HCT116 (cell line): ENCODE measurements around the gene ANKLE1. TPM values are rescaled to one million over a fixed set of nuclear protein-coding genes. Genes with fewer than 3 reads are reported as not detected.

Experiments used
- ATAC-seq: fragments of 200-7000 bp; cut with Tn5 transposase; 2 replicates; pipeline ENCODE4 v1.9.1; 2020; ENCODE audit warnings: mild to moderate bottlenecking, moderate library complexity
- BruUV-seq: library from RNA; stranded (reverse); fragments of 400-500 nt; replicated peaks from 2 replicates; lab custom pipeline; 2021; lab: Mats Ljungman, UMichigan
- CTCF ChIA-PET: fragments of 300-600 bp; sonication (Branson Sonifier 250); formaldehyde crosslinking; loops from one replicate; lab custom pipeline; 2021; ENCODE audit warnings: antibody characterized with exemption; lab: Charles Lee
- POLR2A ChIA-PET: fragments of 300-600, 350-600 bp; sonication (Branson Sonifier 250); formaldehyde crosslinking; loops from one replicate; lab custom pipeline; 2021; ENCODE audit warnings: antibody characterized with exemption; lab: Charles Lee
- RAD21 ChIA-PET, 2 experiments: fragments of 300-600 bp; sonication (Branson Sonifier 250); formaldehyde crosslinking; loops; one replicate each; lab custom pipeline; 2023; ENCODE audit warnings: low total read pairs in 2 of 2; ENCODE audit not compliant: uncharacterized antibody in 2 of 2, unreplicated experiment in 2 of 2, low non-redundant PET in 1 of 2; lab: Charles Lee
- DNase-seq: peaks from one replicate; pipeline ENCODE4 v3.0.0-alpha.2; 2010; ENCODE audit warnings: low read depth, low spot score
- H2AFZ ChIP-seq: fragments of 200-600 bp; shearing (Covaris generic), sonication (generic); 2 replicates; pipeline ENCODE4 v1.6.1; 2017; ENCODE audit warnings: low read depth, mixed run types, mixed read lengths, antibody characterized with exemption, low read length; ENCODE audit not compliant: poor library complexity, severe bottlenecking
- H3K27ac ChIP-seq: 2 replicates; pipeline ENCODE4 v1.5.1; 2012; ENCODE audit warnings: low read depth, low read length
- H3K27me3 ChIP-seq: fragments of 200-600 bp; sonication (generic); 2 replicates; pipeline ENCODE4 v1.6.1; 2016; ENCODE audit warnings: mixed run types, low read length, mixed read lengths; ENCODE audit not compliant: insufficient read depth
- H3K36me3 ChIP-seq, 2 experiments: fragments of 200-500 bp in 1 of 2; fragments of 200-600 bp in 1 of 2; sonication (Bioruptor generic) in 1 of 2; sonication (generic) in 1 of 2; 2 replicates each; pipeline versions ENCODE4 v1.5.1 to v1.6.1; 2014 to 2016; ENCODE audit warnings: low read length in 2 of 2, inconsistent platforms in 1 of 2, mixed read lengths in 1 of 2, mixed run types in 1 of 2; ENCODE audit not compliant: insufficient read depth in 2 of 2, control insufficient read depth in 1 of 2
- H3K4me1 ChIP-seq, 2 experiments: fragments of 200-600 bp in 1 of 2; sonication (generic) in 1 of 2; 2 replicates each; pipeline versions ENCODE4 v1.5.1 to v1.6.1; 2012 to 2017; ENCODE audit warnings: low read length in 2 of 2, inconsistent platforms in 1 of 2, mild to moderate bottlenecking in 1 of 2, mixed read lengths in 1 of 2, mixed run types in 1 of 2, moderate library complexity in 1 of 2; ENCODE audit not compliant: insufficient read depth in 2 of 2, control insufficient read depth in 1 of 2
- H3K4me2 ChIP-seq: fragments of 200-600 bp; sonication (generic); 2 replicates; pipeline ENCODE4 v1.6.1; 2017; ENCODE audit warnings: mixed run types, low read length, mixed read lengths
- H3K4me3 ChIP-seq, 2 experiments: fragments of 200-600 bp in 1 of 2; sonication (generic) in 1 of 2; replicated peaks in 1 of 2; 2 replicates each; pipeline ENCODE4 v1.5.1; 2011 to 2016; ENCODE audit warnings: low read length in 2 of 2, control low read depth in 1 of 2, low read depth in 1 of 2, mild to moderate bottlenecking in 1 of 2, mixed read lengths in 1 of 2, mixed run types in 1 of 2
- H3K79me2 ChIP-seq: fragments of 200-600 bp; sonication (generic); 2 replicates; pipeline ENCODE4 v1.6.1; 2017; ENCODE audit warnings: mild to moderate bottlenecking, mixed run types, low read length, moderate library complexity, mixed read lengths; ENCODE audit not compliant: insufficient read depth
- H3K9ac ChIP-seq: fragments of 200-600 bp; sonication (generic); 2 replicates; pipeline ENCODE4 v1.6.1; 2016; ENCODE audit warnings: low read length, mixed read lengths
- H3K9me2 ChIP-seq: fragments of 200-600 bp; sonication (generic), shearing (Covaris generic); 2 replicates; pipeline ENCODE4 v1.6.1; 2017; ENCODE audit warnings: mixed run types, mild to moderate bottlenecking, moderate library complexity; ENCODE audit not compliant: insufficient read depth
- H3K9me3 ChIP-seq, 2 experiments: fragments of 200-500 bp in 1 of 2; fragments of 200-600 bp in 1 of 2; sonication (Bioruptor generic) in 1 of 2; sonication (generic) in 1 of 2; 2 replicates each; pipeline ENCODE4 v1.6.1; 2014 to 2017; ENCODE audit warnings: low read length in 2 of 2, mixed read lengths in 2 of 2, inconsistent platforms in 1 of 2, low read depth in 1 of 2, mild to moderate bottlenecking in 1 of 2, mixed run types in 1 of 2, moderate library complexity in 1 of 2; ENCODE audit not compliant: control insufficient read depth in 1 of 2, insufficient read depth in 1 of 2
- H4K20me1 ChIP-seq: fragments of 200-600 bp; sonication (generic), shearing (Covaris generic); 2 replicates; pipeline ENCODE4 v1.6.1; 2017; ENCODE audit warnings: mixed run types, mild to moderate bottlenecking, moderate library complexity; ENCODE audit not compliant: insufficient read depth
- CBX3 ChIP-seq: IDR thresholded peaks from 2 replicates; pipeline ENCODE4 v1.6.1; 2012; ENCODE audit warnings: low read depth
- CTCF ChIP-seq, 3 experiments: fragments of 200-600 bp in 1 of 3; sonication (generic) in 1 of 3; IDR thresholded peaks in 2 of 3; conservative IDR thresholded peaks in 1 of 3; 2 replicates each; pipeline ENCODE4 v1.5.1; 2012 to 2017; ENCODE audit warnings: low read depth in 2 of 3, low read length in 2 of 3, antibody characterized with exemption in 1 of 3, borderline replicate concordance in 1 of 3, control low read depth in 1 of 3, mild to moderate bottlenecking in 1 of 3, mixed read lengths in 1 of 3, mixed run types in 1 of 3, moderate library complexity in 1 of 3; ENCODE audit not compliant: insufficient read depth in 1 of 3
- EGR1 ChIP-seq: IDR thresholded peaks from 2 replicates; pipeline ENCODE4 v1.6.1; 2012; ENCODE audit warnings: low read depth
- EZH2 ChIP-seq: fragments of 200-600 bp; sonication (generic); IDR thresholded peaks from 2 replicates; pipeline ENCODE4 v1.6.1; 2017; ENCODE audit warnings: antibody characterized with exemption, mixed run types
- FOSL1 ChIP-seq: IDR thresholded peaks from 2 replicates; pipeline ENCODE4 v1.6.1; 2012; ENCODE audit warnings: low read depth
- JUND ChIP-seq: IDR thresholded peaks from 2 replicates; pipeline ENCODE4 v1.6.1; 2012
- MAX ChIP-seq: IDR thresholded peaks from 2 replicates; pipeline ENCODE4 v1.6.1; 2012
- POLR2A ChIP-seq: IDR thresholded peaks from 2 replicates; pipeline ENCODE4 v1.7.0; 2011; ENCODE audit warnings: borderline replicate concordance; ENCODE audit not compliant: insufficient read depth, insufficient read length; ENCODE audit errors: extremely low read depth
- SP1 ChIP-seq: IDR thresholded peaks from 2 replicates; pipeline ENCODE4 v1.6.1; 2012; ENCODE audit warnings: low read depth
- TCF7L2 ChIP-seq: IDR thresholded peaks from 2 replicates; pipeline ENCODE4 v1.7.0; 2011; ENCODE audit warnings: borderline replicate concordance, inconsistent platforms; ENCODE audit not compliant: insufficient read depth, insufficient read length; ENCODE audit errors: extremely low read depth
- ZBTB33 ChIP-seq: IDR thresholded peaks from 2 replicates; pipeline ENCODE4 v1.6.1; 2011; ENCODE audit warnings: mild to moderate bottlenecking, low read length, moderate library complexity; ENCODE audit not compliant: insufficient replicate concordance; ENCODE audit errors: extremely low read depth
- ZFX ChIP-seq: fragments of 450-650 bp; IDR thresholded peaks from 2 replicates; pipeline ENCODE4 v1.6.1; 2017
- intact Hi-C: fragments of 100-400 bp; cut with micrococcal nuclease; formaldehyde crosslinking; loops from 2 replicates; pipeline ENCODE4 v1.10.0; 2022
- total RNA-seq: library from RNA; stranded (reverse); gene quantifications from one replicate; pipeline ENCODE4 v1.2.1, GENCODE V29; 2021; ENCODE audit not compliant: unreplicated experiment

Gene ANKLE1
- total RNA-seq, 1 experiment from 2014 or later: 14.8 TPM

GRCh38 chr19:17330262-17331044 lies 48.8 kb downstream of the ANKLE1 start:
- no peaks in the 10 kb centered on the region for H3K27me3 ChIP-seq
- no peak for TF ChIP-seq TCF7L2
- no peak for TF ChIP-seq EZH2
- TF ChIP-seq ZBTB33: no peak
- TF ChIP-seq EGR1: no peak
- RAD21 ChIA-PET: interaction anchor here in 1 of 2 experiments (0.6 kb wide), 1 partner anchor 59 kb away, joined by 5 read pairs; no protein-coding TSS in a partner anchor
- no peak overlapping the region for H3K9ac ChIP-seq
- POLR2A ChIA-PET: no interaction called here
- no TSS peak for BruUV-seq
- no peaks in the 10 kb centered on the region for H3K9me2 ChIP-seq
- DNase-seq (no peak), ATAC-seq (no peak)
- intact Hi-C loops: no loop called here
- CTCF ChIA-PET: no interaction called here
- peaks cover 5% of the 10 kb centered on the region; the same call in 1 of the 2 replicates for H3K79me2 ChIP-seq
- H4K20me1 ChIP-seq: no peaks in the 10 kb centered on the region
- no peak overlapping the region for H3K4me2 ChIP-seq
- no peak overlapping the region for H3K4me3 ChIP-seq
- no peaks in the 10 kb centered on the region for H3K9me3 ChIP-seq
- no peak overlapping the region for H3K27ac ChIP-seq
- no peak overlapping the region for H2AFZ ChIP-seq
- H3K4me1 ChIP-seq: peaks cover 20 to 46% of the 10 kb centered on the region in 2 experiments
- no peaks in the 10 kb centered on the region for H3K36me3 ChIP-seq

- H2AFZ ChIP-seq: no peak overlapping the region
- peaks cover 5% of the 10 kb centered on the region; the same call in 1 of the 2 replicates for H3K79me2 ChIP-seq
- H3K4me2 ChIP-seq: no peak overlapping the region
- CTCF ChIA-PET: no interaction called here
- no peak overlapping the region for H3K27ac ChIP-seq
- DNase-seq (no peak), ATAC-seq (no peak)
- H4K20me1 ChIP-seq: no peaks in the 10 kb centered on the region
- no TSS peak for BruUV-seq
- H3K4me3 ChIP-seq: no peak overlapping the region
- H3K9ac ChIP-seq: no peak overlapping the region
- no peaks in the 10 kb centered on the region for H3K27me3 ChIP-seq
- no peaks in the 10 kb centered on the region for H3K9me2 ChIP-seq
- H3K4me1 ChIP-seq: peaks cover 23 to 53% of the 10 kb centered on the region in 2 experiments
- H3K9me3 ChIP-seq: no peaks in the 10 kb centered on the region
- POLR2A ChIA-PET: no interaction called here
- H3K36me3 ChIP-seq: no peaks in the 10 kb centered on the region
- RAD21 ChIA-PET: interaction anchor here in 1 of 2 experiments (0.6 kb wide), 1 partner anchor 60 kb away, joined by 5 read pairs; no protein-coding TSS in a partner anchor
- intact Hi-C loops: no loop called here
- no peak for TF ChIP-seq JUND
- no peak for TF ChIP-seq ZBTB33
- TF ChIP-seq FOSL1: no peak
- TF ChIP-seq CTCF (IDR thresholded peaks at IDR 0.05 in 2 of 3, conservative IDR thresholded peaks at IDR 0.05 in 1 of 3; ENCODE audit: borderline replicate concordance in 1 of 3, insufficient read depth in 1 of 3, low read depth in 2 of 3, low read length in 2 of 3): no peak
- TF ChIP-seq MAX: no peak
- TF ChIP-seq CBX3: no peak
- no peak for TF ChIP-seq SP1
- TF ChIP-seq ZFX: no peak
- no peak for TF ChIP-seq POLR2A
- no peak for TF ChIP-seq TCF7L2
Observed at GRCh38 chr19:17331045-17331558, 49.4 kb downstream of the ANKLE1 start.
